Ectodermal cell (in vitro differentiated cells): ENCODE measurements around the gene KDM4B.

Source experiments
- H3K27ac ChIP-seq: 2 replicates; pipeline ENCODE4 v1.7.0; 2013; ENCODE audit warnings: mild to moderate bottlenecking, low read depth, low read length; ENCODE audit not compliant: insufficient read depth, poor library complexity, severe bottlenecking
- H3K27me3 ChIP-seq: 2 replicates; pipeline ENCODE4 v1.7.0; 2013; ENCODE audit warnings: mild to moderate bottlenecking, low read length; ENCODE audit not compliant: insufficient read depth, control insufficient read depth, poor library complexity, severe bottlenecking
- H3K36me3 ChIP-seq: one replicate; pipeline ENCODE4 v1.7.0; 2013; ENCODE audit warnings: low read length; ENCODE audit not compliant: control insufficient read depth, insufficient read depth
- H3K4me1 ChIP-seq: one replicate; pipeline ENCODE4 v1.7.0; 2013; ENCODE audit warnings: low read length; ENCODE audit not compliant: control insufficient read depth, insufficient read depth
- H3K4me3 ChIP-seq: 2 replicates; pipeline ENCODE4 v1.7.0; 2013; ENCODE audit warnings: low read depth, low read length, control low read depth; ENCODE audit not compliant: insufficient read depth
- H3K9me3 ChIP-seq: 2 replicates; pipeline ENCODE4 v1.7.0; 2013; ENCODE audit warnings: mild to moderate bottlenecking, low read length, moderate library complexity; ENCODE audit not compliant: control insufficient read depth
- WGBS, 2 experiments: methylation state at CpG; one replicate each; pipeline ENCODE4 v1.1.7; 2013; ENCODE audit warnings: missing lambda C conversion rate in 2 of 2; 5-methylcytosine and 5-hydroxymethylcytosine counted together

Gene KDM4B

DNA sequence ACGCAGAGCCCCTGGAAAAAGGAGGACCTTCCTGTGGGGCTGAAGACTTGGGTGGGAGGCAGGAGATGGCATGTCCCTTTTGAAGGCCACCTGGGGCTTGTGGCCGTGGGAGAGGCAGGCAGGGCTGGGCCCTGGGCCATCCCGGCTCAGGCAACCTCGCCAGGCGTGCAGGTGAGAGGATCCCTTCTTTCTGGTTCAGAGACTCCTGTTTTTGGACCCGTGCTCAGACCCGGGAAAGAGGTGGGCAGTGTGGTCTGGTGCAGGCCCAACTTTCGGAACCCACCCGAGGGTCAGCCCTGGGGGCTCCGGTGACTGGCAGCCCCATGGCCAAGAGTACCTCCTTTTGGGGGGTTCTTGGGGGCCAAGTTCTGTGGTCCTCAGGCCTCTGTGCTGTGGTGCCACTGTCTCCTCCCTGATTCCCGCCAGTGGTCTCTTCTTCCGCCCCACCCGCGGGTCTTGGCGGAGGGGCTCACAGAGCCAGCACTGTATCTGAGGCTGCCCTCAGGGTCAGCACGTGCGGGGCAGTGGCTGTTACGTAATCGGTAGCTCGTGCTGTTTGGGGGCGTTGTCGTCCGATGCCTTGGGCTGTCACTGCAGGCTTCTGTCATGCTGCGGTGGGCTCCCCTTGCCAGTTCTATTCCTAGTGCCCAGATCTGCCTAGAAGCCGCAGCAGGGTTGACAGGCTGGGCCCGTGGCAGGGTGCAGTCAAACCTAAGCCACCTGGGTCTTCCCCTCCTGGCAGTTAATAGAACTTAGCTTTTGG is 42.7 kb downstream of the KDM4B start:
- 93 to 94% methylated on average over 26 of the region's 26 CpGs for WGBS, 2 experiments
- Histone ChIP-seq H3K27me3 (no peaks in the 10 kb centered on the region), H3K4me1 (no peaks in the 10 kb centered on the region), H3K9me3 (no peaks in the 10 kb centered on the region), H3K36me3 (peaks cover 6% of the 10 kb centered on the region), H3K27ac (no peak overlapping the region), H3K4me3 (no peak overlapping the region)

GRCh38 chr19:5012688-5013457 is 44.0 kb downstream of the KDM4B start:
- Histone ChIP-seq H3K36me3 (peaks cover 11% of the 10 kb centered on the region), H3K4me3 (no peak overlapping the region), H3K27ac (no peak overlapping the region)

DNA sequence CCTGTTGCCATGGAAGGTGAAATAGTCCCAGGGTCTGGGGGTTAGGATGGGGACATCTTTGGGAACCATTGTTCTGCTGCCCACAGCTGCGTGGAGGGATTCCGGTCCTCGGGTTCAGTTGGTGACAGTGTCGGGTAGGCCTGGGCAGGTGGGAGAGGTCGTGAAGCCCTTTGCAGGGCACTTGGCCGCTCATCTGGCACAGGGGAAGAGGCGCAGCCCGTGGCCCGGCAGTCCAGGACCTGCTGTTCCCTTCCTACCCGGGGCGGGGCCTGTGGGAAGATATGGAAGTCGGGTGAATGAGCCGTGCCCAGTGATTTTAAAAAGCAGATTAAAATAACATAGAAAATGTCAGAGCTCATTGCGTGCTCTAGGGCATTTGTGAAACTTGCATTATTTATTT is 44.8 kb downstream of the KDM4B start:
- peaks cover 18% of the 10 kb centered on the region for H3K36me3 ChIP-seq
- H3K27me3 ChIP-seq, result no peaks in the 10 kb centered on the region
- 94 to 96% methylated on average over 14 of the region's 14 CpGs for WGBS, 2 experiments
- H3K27ac ChIP-seq, result no peak overlapping the region
- no peaks in the 10 kb centered on the region for H3K4me1 ChIP-seq
- H3K9me3 ChIP-seq, result no peaks in the 10 kb centered on the region
- H3K4me3 ChIP-seq, result no peak overlapping the region

More at GRCh38 chr19:5012688-5013457, 44.0 kb downstream of the KDM4B start:
- no peaks in the 10 kb centered on the region for H3K27me3 ChIP-seq
- H3K4me1 ChIP-seq, result no peaks in the 10 kb centered on the region
- H3K9me3 ChIP-seq, result no peaks in the 10 kb centered on the region
- 94 to 95% methylated on average over 25 of the region's 25 CpGs for WGBS, 2 experiments

DNA sequence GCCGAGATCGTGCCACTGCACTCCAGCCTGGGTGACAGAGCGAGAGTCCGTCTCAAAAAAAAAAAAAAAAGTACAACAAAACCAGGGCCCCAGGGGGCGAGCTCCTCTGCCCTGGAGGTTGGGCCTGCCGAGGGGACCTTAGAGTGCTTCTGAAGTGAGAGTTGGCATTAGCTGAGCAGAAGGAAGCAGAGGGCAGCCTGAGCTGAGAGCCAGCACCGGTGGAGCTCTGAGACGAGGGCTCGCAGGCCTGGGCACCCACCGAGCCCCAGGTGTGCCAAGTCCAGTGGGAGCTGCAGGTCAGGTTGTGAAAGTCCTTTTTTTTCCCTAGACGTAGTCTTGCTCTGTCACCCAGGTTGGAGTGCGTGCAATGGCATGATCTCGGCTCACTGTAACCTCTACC is 46.0 kb downstream of the KDM4B start:
- H3K4me1 ChIP-seq, result no peaks in the 10 kb centered on the region
- H3K27me3 ChIP-seq, result no peaks in the 10 kb centered on the region
- peaks cover 19% of the 10 kb centered on the region for H3K36me3 ChIP-seq
- 92 to 93% methylated on average over 13 of the region's 13 CpGs for WGBS, 2 experiments
- H3K9me3 ChIP-seq, result no peaks in the 10 kb centered on the region
- H3K27ac ChIP-seq, result no peak overlapping the region
- no peak overlapping the region for H3K4me3 ChIP-seq

DNA sequence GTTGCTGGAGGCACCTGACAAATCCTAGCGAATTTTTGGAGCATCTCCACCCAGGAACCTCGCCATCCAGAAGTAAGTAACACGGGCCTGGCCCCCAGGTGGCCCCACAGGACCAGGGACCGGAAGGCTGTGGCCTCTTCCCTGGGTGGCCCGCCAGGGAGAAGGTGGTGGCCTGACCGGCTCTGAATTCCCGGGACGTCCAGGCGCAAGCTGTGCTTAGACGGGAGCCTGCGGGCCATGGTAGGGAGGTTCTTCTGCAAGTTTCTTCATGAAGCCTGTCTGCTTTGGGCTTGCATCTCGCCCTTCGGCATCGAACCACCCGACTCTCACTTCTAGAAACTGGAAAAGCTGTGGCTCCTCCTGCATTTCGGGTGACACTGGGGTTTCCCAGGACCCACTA is 47.4 kb downstream of the KDM4B start:
- no peaks in the 10 kb centered on the region for H3K9me3 ChIP-seq
- no peaks in the 10 kb centered on the region for H3K4me1 ChIP-seq
- no peaks in the 10 kb centered on the region for H3K27me3 ChIP-seq
- WGBS, 2 experiments, result 94% methylated on average over 16 of the region's 16 CpGs
- peaks cover 19% of the 10 kb centered on the region for H3K36me3 ChIP-seq
- H3K4me3 ChIP-seq, result no peak overlapping the region
- no peak overlapping the region for H3K27ac ChIP-seq

DNA sequence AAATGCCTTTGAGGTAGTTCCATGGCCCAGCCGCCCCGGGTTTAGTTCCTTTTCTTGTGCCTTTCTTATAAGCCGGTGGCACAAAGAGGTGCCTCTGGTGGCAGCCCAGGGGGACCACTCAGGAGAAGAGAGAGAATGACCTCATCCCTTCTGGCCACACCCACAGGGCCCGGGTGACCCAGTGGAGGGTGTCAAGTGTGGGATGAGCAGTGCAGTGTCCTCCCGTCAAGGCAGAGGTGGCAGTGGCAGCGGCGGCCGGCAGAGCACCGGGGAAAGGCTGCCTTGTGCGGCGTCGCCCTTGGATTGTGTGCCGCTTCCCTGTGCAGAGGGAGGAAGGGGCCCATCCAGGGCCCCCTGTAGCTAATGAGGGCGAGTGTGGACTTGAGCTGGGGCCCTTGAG is 47.9 kb downstream of the KDM4B start:
- 92 to 94% methylated on average over 14 of the region's 14 CpGs for WGBS, 2 experiments
- Histone ChIP-seq H3K36me3 (peaks cover 19% of the 10 kb centered on the region), H3K9me3 (no peaks in the 10 kb centered on the region), H3K27ac (no peak overlapping the region), H3K27me3 (no peaks in the 10 kb centered on the region), H3K4me1 (no peaks in the 10 kb centered on the region), H3K4me3 (no peak overlapping the region)

DNA sequence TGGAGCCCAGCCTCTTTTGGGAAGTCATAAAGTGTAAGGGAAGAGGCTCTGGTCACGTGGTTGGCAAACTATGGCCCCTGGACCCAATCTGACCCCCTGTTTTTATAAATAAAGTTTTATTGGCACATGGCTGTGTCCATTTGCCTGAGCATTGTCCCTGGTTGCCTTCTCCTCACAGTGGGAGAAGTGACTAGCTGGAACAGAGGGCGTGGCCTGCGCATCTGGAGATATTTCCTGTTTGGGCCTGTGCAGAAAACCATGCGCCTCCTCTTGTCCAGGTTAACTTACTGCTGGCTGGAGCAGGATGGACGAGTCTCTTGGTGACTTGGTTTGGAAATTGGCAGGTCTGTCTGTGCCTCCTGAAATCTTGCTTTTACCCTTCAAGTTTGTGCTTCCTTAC is 48.3 kb downstream of the KDM4B start:
- 97 to 100% methylated on average over 5 of the region's 5 CpGs for WGBS, 2 experiments
- H3K36me3 ChIP-seq, result peaks cover 19% of the 10 kb centered on the region
- no peak overlapping the region for H3K27ac ChIP-seq
- no peaks in the 10 kb centered on the region for H3K27me3 ChIP-seq
- H3K4me1 ChIP-seq, result no peaks in the 10 kb centered on the region
- no peaks in the 10 kb centered on the region for H3K9me3 ChIP-seq
- no peak overlapping the region for H3K4me3 ChIP-seq

DNA sequence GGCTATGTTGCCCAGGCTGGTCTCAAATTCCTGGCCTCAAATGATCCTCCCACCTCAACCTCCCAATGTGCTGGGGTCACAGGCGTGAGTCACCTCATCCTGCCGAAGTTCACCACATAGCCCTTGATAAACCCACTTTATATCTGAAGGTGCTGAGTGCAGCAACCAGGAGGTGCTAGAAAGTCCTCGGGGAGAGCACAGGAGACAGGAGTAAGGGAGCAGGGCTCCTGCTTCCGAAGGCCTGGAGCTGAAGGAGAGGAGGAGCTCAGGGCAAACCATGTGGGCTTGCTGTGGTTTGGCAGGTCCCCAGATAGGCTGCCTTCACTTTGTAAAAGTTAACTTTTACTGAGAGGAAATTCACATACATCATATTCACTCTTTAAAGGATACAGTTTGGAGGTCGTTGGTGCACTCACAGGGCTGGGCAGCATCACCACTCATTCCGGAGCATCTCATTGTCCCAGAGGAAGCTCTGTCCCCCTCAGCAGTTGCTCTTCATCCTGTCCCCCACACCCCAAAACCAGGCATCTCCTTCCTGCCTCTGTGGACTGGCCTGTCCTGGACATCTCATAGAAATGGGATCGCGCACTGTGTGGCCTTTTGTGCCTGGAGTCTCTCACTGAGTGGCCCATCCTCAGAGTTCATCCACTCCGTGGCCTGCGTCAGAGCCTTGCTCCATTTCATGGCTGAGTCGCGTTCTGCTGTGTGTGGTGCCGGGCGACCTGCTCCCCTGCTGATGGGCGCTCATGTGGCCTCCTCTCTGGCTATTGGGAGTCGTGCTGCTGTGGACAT is 49.5 kb downstream of the KDM4B start:
- Histone ChIP-seq H3K27me3 (no peaks in the 10 kb centered on the region), H3K27ac (no peak overlapping the region), H3K36me3 (peaks cover 19% of the 10 kb centered on the region), H3K9me3 (no peaks in the 10 kb centered on the region), H3K4me3 (no peak overlapping the region), H3K4me1 (no peaks in the 10 kb centered on the region)
- 93 to 96% methylated on average over 16 of the region's 16 CpGs for WGBS, 2 experiments

- peaks cover 13% of the 10 kb centered on the region for H3K4me1 ChIP-seq
- WGBS, 2 experiments, result 91 to 93% methylated on average over 21 of the region's 21 CpGs
- H3K27me3 ChIP-seq, result no peaks in the 10 kb centered on the region
- H3K4me3 ChIP-seq, result no peak overlapping the region
- H3K27ac ChIP-seq, result no peak overlapping the region
- no peaks in the 10 kb centered on the region for H3K9me3 ChIP-seq
- peaks cover 19% of the 10 kb centered on the region for H3K36me3 ChIP-seq
These were observed 51.5 kb downstream of the KDM4B start for GRCh38 chr19:5020368-5020767.

DNA sequence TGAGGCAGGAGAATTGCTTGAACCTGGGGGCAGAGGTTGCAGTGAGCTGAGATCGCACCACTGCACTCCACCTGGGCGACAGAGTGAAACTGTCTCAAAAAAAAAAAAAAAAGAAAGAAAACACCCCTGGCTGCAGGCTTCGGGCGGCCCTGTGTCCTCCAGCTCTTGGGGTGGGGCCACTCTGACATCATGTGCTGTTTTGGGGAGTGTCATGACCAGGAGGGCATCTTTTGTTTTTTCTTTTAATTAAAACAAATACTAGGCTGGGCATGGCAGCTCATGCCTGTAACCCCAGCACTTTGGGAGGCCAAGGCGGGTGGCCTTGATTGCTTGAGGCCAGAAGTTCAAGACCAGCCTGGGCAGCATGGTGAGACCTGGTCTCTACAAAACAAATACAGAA is 52.1 kb downstream of the KDM4B start:
- WGBS, 2 experiments, result 92 to 97% methylated on average over 5 of the region's 5 CpGs
- no peak overlapping the region for H3K27ac ChIP-seq
- no peaks in the 10 kb centered on the region for H3K27me3 ChIP-seq
- H3K9me3 ChIP-seq, result no peaks in the 10 kb centered on the region
- no peak overlapping the region for H3K4me3 ChIP-seq
- H3K4me1 ChIP-seq, result peaks cover 16% of the 10 kb centered on the region
- H3K36me3 ChIP-seq, result peaks cover 19% of the 10 kb centered on the region
